Ovary (tissue), 3 donors: ENCODE data around the gene ZNF76.

Experiments
- EP300 ChIP-seq: sonication (generic); formaldehyde crosslinking; IDR thresholded peaks from one replicate; pipeline ENCODE4 v1.6.1; 2017; ENCODE audit warnings: antibody characterized with exemption
- POLR2A ChIP-seq: fragments of 450-650 bp; IDR thresholded peaks from one replicate; pipeline ENCODE4 v1.6.1; 2017; ENCODE audit warnings: antibody characterized with exemption, mild to moderate bottlenecking, moderate library complexity
- TF ChIP-seq, protein P1 (sequence below), 3 donors: fragments of 450-650 bp in 2 of 3; fragments of 200-600 bp in 1 of 3; IDR thresholded peaks; one replicate each; pipeline versions ENCODE4 v1.5.1 to v1.8.0; 2016 to 2022; ENCODE audit warnings: antibody characterized with exemption in 3 of 3, mild to moderate bottlenecking in 1 of 3
- donor health status: DM: no; HTN: no; CAD: no.

DNA sequence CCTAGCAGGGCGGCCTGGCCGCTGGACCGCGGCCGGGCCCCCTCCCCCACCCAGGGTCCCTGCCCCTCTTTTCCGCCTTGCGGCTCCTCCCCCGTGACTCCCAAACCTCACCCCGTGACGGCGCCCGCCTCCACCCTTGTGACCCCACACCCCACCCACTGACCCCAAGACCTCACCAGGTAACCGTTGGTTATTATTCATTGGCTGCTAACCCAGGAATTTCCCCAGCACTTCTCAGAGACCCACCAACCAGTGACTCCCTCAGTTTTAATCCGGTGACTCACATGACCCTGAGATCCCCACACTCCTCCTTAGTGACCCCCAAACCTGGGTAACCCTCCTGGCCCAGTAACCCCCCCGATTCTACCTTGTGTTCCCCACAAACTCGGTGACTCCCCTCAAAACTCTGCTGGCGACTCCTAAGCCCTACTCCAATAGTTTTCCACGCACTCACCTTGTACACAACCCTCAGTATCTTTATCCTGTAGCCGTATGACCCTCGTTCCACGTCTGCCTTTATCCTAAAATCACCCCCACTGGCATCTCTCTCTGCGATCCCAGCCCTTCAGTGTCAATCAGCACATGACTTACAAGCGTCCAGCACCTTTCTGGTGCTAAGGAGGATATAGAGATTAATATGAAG lies 534 bp downstream of the ZNF76 start:
- no peak for TF ChIP-seq POLR2A
- TF ChIP-seq, protein P1, sequence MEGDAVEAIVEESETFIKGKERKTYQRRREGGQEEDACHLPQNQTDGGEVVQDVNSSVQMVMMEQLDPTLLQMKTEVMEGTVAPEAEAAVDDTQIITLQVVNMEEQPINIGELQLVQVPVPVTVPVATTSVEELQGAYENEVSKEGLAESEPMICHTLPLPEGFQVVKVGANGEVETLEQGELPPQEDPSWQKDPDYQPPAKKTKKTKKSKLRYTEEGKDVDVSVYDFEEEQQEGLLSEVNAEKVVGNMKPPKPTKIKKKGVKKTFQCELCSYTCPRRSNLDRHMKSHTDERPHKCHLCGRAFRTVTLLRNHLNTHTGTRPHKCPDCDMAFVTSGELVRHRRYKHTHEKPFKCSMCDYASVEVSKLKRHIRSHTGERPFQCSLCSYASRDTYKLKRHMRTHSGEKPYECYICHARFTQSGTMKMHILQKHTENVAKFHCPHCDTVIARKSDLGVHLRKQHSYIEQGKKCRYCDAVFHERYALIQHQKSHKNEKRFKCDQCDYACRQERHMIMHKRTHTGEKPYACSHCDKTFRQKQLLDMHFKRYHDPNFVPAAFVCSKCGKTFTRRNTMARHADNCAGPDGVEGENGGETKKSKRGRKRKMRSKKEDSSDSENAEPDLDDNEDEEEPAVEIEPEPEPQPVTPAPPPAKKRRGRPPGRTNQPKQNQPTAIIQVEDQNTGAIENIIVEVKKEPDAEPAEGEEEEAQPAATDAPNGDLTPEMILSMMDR (IDR thresholded peaks at IDR 0.05), result no peak
- TF ChIP-seq EP300, result no peak
